DMS153 treated with DMSO at 0.1 percent for 48 hours (cell line): Measurements from ENCODE around the gene ZNF587.
"Not testable (repeated sequence)": the region's sequence is repeated elsewhere in the genome, so short reads cannot be mapped to it uniquely, and the experiment has no call there.

Source experiments
- DNase-seq: peaks from one replicate; lab custom pipeline; 2025; ENCODE audit not compliant: unreplicated experiment; lab: John Stamatoyannopoulos, UW

The ZNF587 gene

DNA sequence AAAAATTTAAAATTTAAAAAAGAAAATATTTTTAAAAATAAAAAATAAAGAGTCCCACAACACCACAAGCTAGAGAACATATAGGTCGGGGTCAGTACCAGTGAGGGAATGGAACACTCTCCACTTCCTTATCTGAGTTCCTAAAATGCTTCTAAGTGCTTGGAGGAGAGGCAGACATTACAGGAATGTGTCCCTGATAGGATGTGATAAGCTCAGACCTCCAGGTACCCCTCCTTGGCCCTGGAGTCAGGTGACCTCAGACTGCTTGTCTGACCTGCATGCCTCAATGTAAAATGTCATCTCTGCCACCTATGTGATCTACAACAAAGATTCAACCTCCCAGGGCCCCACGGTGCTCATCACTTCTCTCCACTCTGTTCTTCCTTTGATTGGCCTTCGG, 36.4 kb downstream of the ZNF587 start:
- no peak for DNase-seq

DNA sequence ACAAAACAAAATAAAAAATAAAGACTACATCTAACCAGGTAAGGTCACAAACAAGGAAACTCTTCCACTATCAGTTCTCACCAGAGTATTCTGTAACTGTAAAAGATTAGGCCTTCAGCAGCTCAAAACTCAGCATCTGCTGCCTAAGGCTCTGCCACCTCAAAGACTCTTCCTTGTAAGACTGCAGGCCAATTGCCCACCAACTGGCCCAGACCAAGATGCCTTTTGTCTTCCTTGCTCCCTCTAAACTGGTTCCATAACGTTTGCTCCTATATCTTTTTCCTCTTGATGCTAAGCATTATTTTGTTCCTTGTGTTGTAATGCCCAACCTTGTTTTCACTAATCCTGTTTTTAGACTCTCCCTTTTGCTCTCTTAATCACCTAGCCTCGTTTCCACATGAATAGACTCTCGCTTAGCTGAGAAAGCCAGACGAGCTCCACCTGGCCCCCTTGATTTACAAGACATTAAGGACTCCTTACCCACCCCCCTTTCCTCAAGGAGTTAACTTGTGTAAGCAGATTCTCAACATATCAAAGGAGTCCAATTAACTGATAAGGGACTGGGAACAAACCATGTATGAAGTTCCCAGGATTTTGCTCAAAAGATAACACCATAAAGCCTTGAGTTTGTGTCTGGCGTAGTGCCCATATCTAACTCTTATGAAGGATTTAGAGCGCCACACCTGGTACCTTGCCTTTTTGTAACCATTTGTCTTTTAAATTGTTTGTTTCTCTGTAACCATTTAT, 37.7 kb downstream of the ZNF587 start:
- DNase-seq, result no peak

GRCh38 chr19:57888107-57888559, 38.5 kb downstream of the ZNF587 start:
- DNase-seq, result no peak

- DNase-seq, result no peak
Measured at GRCh38 chr19:57888560-57889231, 39.0 kb downstream of the ZNF587 start, which contains the start of gene ZNF814. ZNF814 (minus strand) TSS chr19:57889037; CDS start chr19:57888802, 235 bp downstream.

- not testable (repeated sequence) for DNase-seq
Measured at GRCh38 chr19:57890706-57891105, 41.0 kb downstream of the ZNF587 start.

DNA sequence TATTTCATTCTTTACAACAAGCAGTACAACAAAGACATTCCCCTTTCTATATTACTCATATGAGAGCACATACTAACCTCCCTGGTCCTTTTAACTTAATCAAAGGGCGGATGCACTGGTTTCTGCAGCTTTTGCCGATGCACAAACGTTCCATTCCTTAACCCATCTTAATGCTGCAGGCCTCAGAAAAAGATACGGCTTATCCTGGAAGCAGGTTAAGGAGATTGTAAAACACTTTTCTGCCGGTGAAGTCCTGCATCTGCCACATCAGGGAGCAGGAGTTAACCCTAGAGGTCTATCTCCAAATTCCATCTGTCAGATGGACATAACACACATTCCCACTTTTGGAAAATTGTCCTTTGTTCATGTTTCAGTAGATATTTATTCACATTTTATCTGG, 50.7 kb downstream of the ZNF587 start:
- no peak for DNase-seq

GRCh38 chr19:57903618-57904184, 54.0 kb downstream of the ZNF587 start:
- no peak for DNase-seq

GRCh38 chr19:57905258-57905657, 55.6 kb downstream of the ZNF587 start:
- no peak for DNase-seq

GRCh38 chr19:57907394-57907793, 57.7 kb downstream of the ZNF587 start:
- no peak for DNase-seq

DNA sequence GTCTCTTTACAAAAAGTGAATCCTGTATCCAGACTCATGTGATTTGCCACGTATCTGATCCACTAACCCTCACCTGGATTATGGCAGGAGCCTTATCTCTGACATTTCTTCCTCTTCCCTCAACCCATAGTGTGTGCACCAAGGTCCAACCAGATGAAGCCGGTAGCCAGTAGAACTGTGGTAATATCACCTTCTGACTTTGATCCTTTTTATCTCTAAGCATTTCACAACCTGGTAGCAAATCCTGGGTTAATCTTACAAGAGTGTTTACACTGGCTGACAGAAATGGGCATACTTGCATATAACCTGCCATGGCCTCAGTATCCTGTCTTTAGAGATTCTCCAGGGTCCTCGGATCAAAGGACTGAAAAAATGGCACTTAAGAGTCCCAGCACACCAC, 64.9 kb downstream of the ZNF587 start:
- DNase-seq, result no peak
